WERI-Rb-1 (cell line): ENCODE data around the gene THTPA.

Experiments
- DNase-seq: peaks from one replicate; pipeline ENCODE4 v3.0.0-alpha.2; 2020
- H3K27ac ChIP-seq: fragments of 250-450 bp; sonication (Bioruptor Pico); 2 replicates; pipeline ENCODE4 v1.5.1; 2020; ENCODE audit warnings: mild to moderate bottlenecking, moderate library complexity
- H3K27me3 ChIP-seq: fragments of 250-450 bp; sonication (Bioruptor Pico); 2 replicates; pipeline ENCODE4 v1.5.1; 2021; ENCODE audit warnings: mild to moderate bottlenecking, low read depth, moderate library complexity; ENCODE audit not compliant: insufficient read depth, severe bottlenecking
- H3K36me3 ChIP-seq: fragments of 250-450 bp; sonication (Bioruptor Pico); 2 replicates; pipeline ENCODE4 v1.5.1; 2020; ENCODE audit warnings: mild to moderate bottlenecking, moderate library complexity
- H3K4me3 ChIP-seq: 2 replicates; pipeline ENCODE4 v1.5.1; 2011; ENCODE audit warnings: low read depth, mild to moderate bottlenecking, control low read depth, low read length
- H3K9me3 ChIP-seq: fragments of 250-450 bp; sonication (Bioruptor Pico); 2 replicates; pipeline ENCODE4 v1.5.1; 2021; ENCODE audit warnings: mild to moderate bottlenecking, moderate library complexity; ENCODE audit not compliant: severe bottlenecking
- TF ChIP-seq, protein P1 (sequence below): IDR thresholded peaks from 2 replicates; pipeline ENCODE4 v1.5.1; 2011; ENCODE audit warnings: low read depth, mild to moderate bottlenecking, control low read depth, inconsistent platforms, low read length

The THTPA gene

DNA sequence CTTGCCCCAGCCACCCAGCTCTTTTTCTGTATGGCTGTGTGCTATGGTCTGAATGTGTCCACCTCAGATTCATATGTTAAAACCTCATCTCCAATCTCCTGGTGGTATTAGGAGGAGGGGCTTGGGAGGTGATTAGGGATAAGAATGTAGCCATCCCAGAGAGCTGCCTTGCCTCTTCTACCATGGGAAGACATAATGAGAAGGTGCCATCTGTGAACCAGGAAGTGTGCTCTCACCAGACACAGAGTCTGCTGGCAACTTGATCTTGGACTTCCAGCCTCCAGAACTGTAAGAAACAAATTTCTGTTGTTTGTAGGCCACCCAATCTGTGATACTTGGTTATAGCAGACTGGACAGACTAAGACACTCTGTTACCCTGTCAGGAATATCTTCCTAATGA lies 45.4 kb downstream of the THTPA start:
- Histone ChIP-seq H3K9me3 (no peaks in the 10 kb centered on the region), H3K4me3 (no peak overlapping the region), H3K27me3 (no peaks in the 10 kb centered on the region), H3K36me3 (no peaks in the 10 kb centered on the region), H3K27ac (no peak overlapping the region)
- TF ChIP-seq, protein P1, sequence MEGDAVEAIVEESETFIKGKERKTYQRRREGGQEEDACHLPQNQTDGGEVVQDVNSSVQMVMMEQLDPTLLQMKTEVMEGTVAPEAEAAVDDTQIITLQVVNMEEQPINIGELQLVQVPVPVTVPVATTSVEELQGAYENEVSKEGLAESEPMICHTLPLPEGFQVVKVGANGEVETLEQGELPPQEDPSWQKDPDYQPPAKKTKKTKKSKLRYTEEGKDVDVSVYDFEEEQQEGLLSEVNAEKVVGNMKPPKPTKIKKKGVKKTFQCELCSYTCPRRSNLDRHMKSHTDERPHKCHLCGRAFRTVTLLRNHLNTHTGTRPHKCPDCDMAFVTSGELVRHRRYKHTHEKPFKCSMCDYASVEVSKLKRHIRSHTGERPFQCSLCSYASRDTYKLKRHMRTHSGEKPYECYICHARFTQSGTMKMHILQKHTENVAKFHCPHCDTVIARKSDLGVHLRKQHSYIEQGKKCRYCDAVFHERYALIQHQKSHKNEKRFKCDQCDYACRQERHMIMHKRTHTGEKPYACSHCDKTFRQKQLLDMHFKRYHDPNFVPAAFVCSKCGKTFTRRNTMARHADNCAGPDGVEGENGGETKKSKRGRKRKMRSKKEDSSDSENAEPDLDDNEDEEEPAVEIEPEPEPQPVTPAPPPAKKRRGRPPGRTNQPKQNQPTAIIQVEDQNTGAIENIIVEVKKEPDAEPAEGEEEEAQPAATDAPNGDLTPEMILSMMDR, result no peak
- DNase-seq, result no peak

DNA sequence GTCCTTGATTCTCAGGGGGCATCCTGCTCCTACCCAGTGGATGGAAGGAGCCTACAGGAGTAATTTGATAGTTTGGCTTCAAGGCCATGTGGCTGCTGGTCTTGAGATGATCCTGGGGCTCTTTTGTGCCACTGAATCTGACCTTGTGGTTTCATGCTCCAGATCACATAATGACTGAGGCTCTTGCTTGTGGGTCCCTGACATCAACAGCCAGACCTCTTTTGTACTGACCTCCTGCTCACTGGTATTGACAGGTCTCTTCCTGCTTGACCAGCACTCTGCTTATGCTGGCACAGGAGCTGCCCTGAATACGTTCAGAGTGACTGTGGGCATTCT lies 45.7 kb downstream of the THTPA start:
- no peaks in the 10 kb centered on the region for H3K9me3 ChIP-seq
- TF ChIP-seq, protein P1, result no peak
- no peaks in the 10 kb centered on the region for H3K27me3 ChIP-seq
- H3K4me3 ChIP-seq, result no peak overlapping the region
- H3K36me3 ChIP-seq, result no peaks in the 10 kb centered on the region
- no peak overlapping the region for H3K27ac ChIP-seq
- no peak for DNase-seq

DNA sequence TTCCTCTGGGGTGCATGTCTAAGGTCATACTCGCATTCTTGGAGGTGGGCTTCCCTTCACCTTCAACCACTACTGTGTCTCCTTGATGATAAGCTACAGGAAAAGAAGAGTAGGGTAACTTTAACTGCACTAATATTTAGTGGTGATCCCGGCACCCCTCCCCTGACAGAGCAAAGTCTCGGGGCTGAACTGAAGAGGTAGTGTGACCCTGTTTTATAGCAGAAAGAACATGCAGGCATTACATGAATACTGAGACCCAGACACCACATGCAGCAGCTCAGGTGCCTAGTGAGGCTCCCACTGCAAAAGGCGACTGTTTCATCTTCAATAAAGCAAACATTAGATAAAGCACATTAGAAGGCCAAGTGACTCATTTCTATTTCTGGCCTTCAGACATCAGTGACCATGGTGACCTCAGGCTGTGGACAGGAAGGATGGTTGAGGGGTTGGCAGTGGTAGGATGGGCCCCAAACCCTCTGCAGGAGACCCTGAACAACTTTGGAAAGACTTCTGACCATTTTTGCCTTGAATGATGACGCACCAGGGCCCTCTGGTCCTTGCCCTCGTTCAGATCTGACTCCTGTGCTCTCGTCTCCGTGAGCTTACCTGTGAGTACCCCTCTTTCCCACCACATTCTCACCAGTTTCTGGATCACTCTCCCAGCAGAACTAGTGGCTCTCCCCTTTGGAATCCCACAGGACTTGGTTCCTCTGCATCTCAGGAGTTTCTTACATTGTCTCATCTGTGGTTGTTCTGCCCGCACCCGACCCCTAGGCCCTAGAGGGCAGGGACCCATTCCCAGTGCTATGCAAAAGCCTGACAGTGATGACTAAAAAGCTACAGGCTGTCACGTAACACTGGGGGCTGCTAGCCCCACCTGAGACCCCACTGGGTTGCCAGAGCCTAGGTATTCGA lies 46.4 kb downstream of the THTPA start:
- TF ChIP-seq, protein P1, result no peak
- H3K27ac ChIP-seq, result no peak overlapping the region
- no peaks in the 10 kb centered on the region for H3K9me3 ChIP-seq
- no peak for DNase-seq
- H3K4me3 ChIP-seq, result no peak overlapping the region
- no peaks in the 10 kb centered on the region for H3K27me3 ChIP-seq
- no peaks in the 10 kb centered on the region for H3K36me3 ChIP-seq

DNA sequence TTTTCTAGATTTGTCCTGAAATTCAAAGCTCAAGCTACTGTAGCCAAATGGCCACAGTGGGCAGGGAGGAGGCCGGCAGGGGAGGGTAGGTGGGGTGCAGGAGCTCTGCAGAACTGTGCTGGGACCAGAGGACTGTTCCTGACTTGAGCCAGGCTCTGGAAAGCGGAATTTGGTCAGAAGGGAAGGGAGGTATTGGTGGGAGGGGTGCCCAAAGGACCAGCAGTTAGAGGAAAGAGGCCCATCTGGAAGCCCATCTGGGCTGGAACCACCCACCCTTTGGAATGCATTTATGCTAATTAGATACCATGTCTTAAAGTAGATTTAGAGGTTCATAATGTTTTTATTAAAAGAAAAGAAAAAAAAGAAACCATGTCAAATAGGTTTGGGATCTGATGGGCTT lies 47.0 kb downstream of the THTPA start:
- Histone ChIP-seq H3K4me3 (no peak overlapping the region), H3K9me3 (no peaks in the 10 kb centered on the region), H3K27me3 (no peaks in the 10 kb centered on the region), H3K36me3 (no peaks in the 10 kb centered on the region), H3K27ac (no peak overlapping the region)
- TF ChIP-seq, protein P1, result no peak
- no peak for DNase-seq

DNA sequence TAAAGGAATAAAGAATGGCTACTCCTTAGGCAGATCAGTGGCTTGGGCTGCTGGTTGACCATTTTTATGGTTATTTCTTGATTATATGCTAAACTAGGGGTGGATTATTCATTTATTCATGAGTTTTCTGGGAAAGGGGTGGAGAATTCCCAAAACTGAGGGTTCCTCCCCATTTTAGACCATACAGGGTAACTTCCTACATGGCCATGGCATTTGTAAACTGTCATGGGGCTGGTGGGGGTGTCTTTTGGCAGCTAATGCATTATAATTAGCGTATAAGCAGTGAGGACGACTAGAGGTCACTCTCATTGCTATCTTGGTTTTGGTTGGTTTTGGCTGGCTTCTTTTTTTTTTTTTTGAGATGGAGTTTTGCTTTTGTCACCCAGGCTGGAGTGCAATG lies 48.1 kb downstream of the THTPA start:
- Histone ChIP-seq H3K4me3 (no peak overlapping the region), H3K27ac (no peak overlapping the region), H3K36me3 (no peaks in the 10 kb centered on the region), H3K9me3 (no peaks in the 10 kb centered on the region), H3K27me3 (no peaks in the 10 kb centered on the region)
- DNase-seq, result no peak
- TF ChIP-seq, protein P1, result no peak
